Neural cell (in vitro differentiated cells): Measurements from ENCODE around the gene CAMK2A. TPM values are rescaled to one million over a fixed set of nuclear protein-coding genes. Genes with fewer than 3 reads are reported as not detected.

ENCODE experiments used
- H2AFZ ChIP-seq: fragments of 200-600, 300-800 bp; sonication (generic), shearing (Covaris generic); 2 replicates; pipeline ENCODE4 v1.6.0; 2014; ENCODE audit warnings: low read depth, mild to moderate bottlenecking, antibody characterized with exemption, low read length, moderate library complexity
- H3F3A ChIP-seq: fragments of 200-600 bp; shearing (Covaris generic); 2 replicates; pipeline ENCODE4 v1.6.1; 2016; ENCODE audit warnings: mild to moderate bottlenecking, moderate library complexity, mixed read lengths, antibody characterized with exemption, low read length; ENCODE audit not compliant: insufficient read depth, poor library complexity, severe bottlenecking
- H3K27ac ChIP-seq: fragments of 200-600, 300-800 bp; sonication (generic), shearing (Covaris generic); 2 replicates; pipeline ENCODE4 v1.5.1; 2014; ENCODE audit warnings: mild to moderate bottlenecking, low read length, moderate library complexity
- H3K27me3 ChIP-seq: fragments of 300-800, 200-600 bp; sonication (generic), shearing (Covaris generic); 2 replicates; pipeline ENCODE4 v1.6.0; 2014; ENCODE audit warnings: mild to moderate bottlenecking, low read depth, low read length, moderate library complexity; ENCODE audit not compliant: insufficient read depth
- H3K36me3 ChIP-seq: fragments of 300-800, 200-600 bp; sonication (generic), shearing (Covaris generic); 2 replicates; pipeline ENCODE4 v1.5.1; 2014; ENCODE audit warnings: mild to moderate bottlenecking, antibody characterized with exemption, low read length, moderate library complexity; ENCODE audit not compliant: insufficient read depth
- H3K4me2 ChIP-seq: fragments of 300-800, 200-600 bp; sonication (generic), shearing (Covaris generic); 2 replicates; pipeline ENCODE4 v1.6.0; 2014; ENCODE audit warnings: mild to moderate bottlenecking, low read length
- H3K4me3 ChIP-seq: fragments of 300-800, 200-600 bp; sonication (generic), shearing (Covaris generic); 2 replicates; pipeline ENCODE4 v1.5.1; 2014; ENCODE audit warnings: mild to moderate bottlenecking, low read length, moderate library complexity
- H3K79me2 ChIP-seq: fragments of 200-600 bp; shearing (Covaris generic); replicated peaks from 2 replicates; pipeline ENCODE4 v1.6.0; 2014; ENCODE audit warnings: mild to moderate bottlenecking, low read length, moderate library complexity; ENCODE audit not compliant: insufficient read depth
- H3K9ac ChIP-seq: fragments of 300-800, 200-600 bp; sonication (generic), shearing (Covaris generic); 2 replicates; pipeline ENCODE4 v1.6.1; 2016; ENCODE audit warnings: mild to moderate bottlenecking, low read length, mixed read lengths
- H3K9me2 ChIP-seq: fragments of 200-600 bp; shearing (Covaris generic); 2 replicates; pipeline ENCODE4 v1.6.1; 2016; ENCODE audit warnings: mild to moderate bottlenecking, low read length, mixed read lengths; ENCODE audit not compliant: insufficient read depth
- H3K9me3 ChIP-seq: fragments of 200-600, 300-800 bp; sonication (generic), shearing (Covaris generic); 2 replicates; pipeline ENCODE4 v1.6.1; 2016; ENCODE audit warnings: mild to moderate bottlenecking, mixed run types, low read length, moderate library complexity, mixed read lengths
- H4K20me1 ChIP-seq: fragments of 200-600 bp; shearing (Covaris generic); 2 replicates; pipeline ENCODE4 v1.6.1; 2016; ENCODE audit warnings: mild to moderate bottlenecking, mixed run types; ENCODE audit not compliant: insufficient read depth
- EP300 ChIP-seq: fragments of 450-650 bp; conservative IDR thresholded peaks from 2 replicates; pipeline ENCODE4 v1.6.1; 2014; ENCODE audit warnings: antibody characterized with exemption, mild to moderate bottlenecking, moderate library complexity; ENCODE audit not compliant: poor library complexity, severe bottlenecking
- EZH2 ChIP-seq: fragments of 200-600, 300-800 bp; shearing (Covaris generic), sonication (generic); IDR thresholded peaks from 2 replicates; pipeline ENCODE4 v1.6.1; 2014; ENCODE audit warnings: antibody characterized with exemption, low read length, borderline replicate concordance, mild to moderate bottlenecking; ENCODE audit not compliant: insufficient read depth, poor library complexity, severe bottlenecking
- MXI1 ChIP-seq: fragments of 450-650 bp; conservative IDR thresholded peaks from 2 replicates; pipeline ENCODE4 v1.6.1; 2014; ENCODE audit warnings: antibody characterized with exemption, mild to moderate bottlenecking; ENCODE audit not compliant: poor library complexity, severe bottlenecking
- POLR2AphosphoS5 ChIP-seq: IDR thresholded peaks from 2 replicates; pipeline ENCODE4 v1.6.1; 2012
- RAD21 ChIP-seq: fragments of 450-650 bp; conservative IDR thresholded peaks from 2 replicates; pipeline ENCODE4 v1.6.1; 2014; ENCODE audit warnings: antibody characterized with exemption, mild to moderate bottlenecking, moderate library complexity
- SMC3 ChIP-seq: fragments of 450-650 bp; conservative IDR thresholded peaks from 2 replicates; pipeline ENCODE4 v1.6.1; 2014; ENCODE audit warnings: antibody characterized with exemption, mild to moderate bottlenecking, moderate library complexity; ENCODE audit not compliant: poor library complexity
- TAF1 ChIP-seq: IDR thresholded peaks from 2 replicates; pipeline ENCODE4 v1.6.1; 2012; ENCODE audit warnings: low read depth
- polyA plus RNA-seq: library from polyadenylated mRNA; depleted of rRNA; stranded (reverse); fragments of >200 nt; gene quantifications from 2 replicates; pipeline ENCODE4 v1.2.3, GENCODE V29; 2014
- TF ChIP-seq, protein P1 (sequence below): IDR thresholded peaks from 2 replicates; pipeline ENCODE4 v1.6.1; 2012; ENCODE audit warnings: borderline replicate concordance
- TF ChIP-seq, protein P2 (sequence below): fragments of 450-650 bp; IDR thresholded peaks from 2 replicates; pipeline ENCODE4 v1.5.1; 2014; ENCODE audit warnings: antibody characterized with exemption, mild to moderate bottlenecking, moderate library complexity; ENCODE audit not compliant: poor library complexity, severe bottlenecking

The CAMK2A gene
- polyA plus RNA-seq, 1 donor from 2014 or later = 61.7 TPM

DNA sequence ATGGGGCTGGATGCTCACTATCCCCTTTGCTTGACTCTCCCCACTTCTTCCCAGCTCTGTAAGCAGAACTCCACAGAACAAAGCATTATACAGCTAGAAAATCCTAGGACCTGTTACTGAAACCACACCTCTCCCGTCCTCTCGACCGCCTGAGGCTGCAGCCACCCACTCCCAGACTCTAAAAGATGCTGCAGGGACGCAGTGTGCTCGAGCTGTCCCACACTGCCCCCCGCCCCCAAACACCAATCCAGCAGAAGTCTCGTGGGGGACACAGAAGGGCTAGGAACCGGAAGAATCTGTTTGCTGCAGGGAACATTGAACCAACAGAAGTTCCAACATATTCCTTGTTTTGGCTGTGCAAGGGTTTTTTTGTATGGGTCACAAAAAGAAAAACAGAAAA lies 7.6 kb downstream of the CAMK2A start:
- H3K9ac ChIP-seq = no peak overlapping the region
- no peak overlapping the region for H3K4me3 ChIP-seq
- no peaks in the 10 kb centered on the region for H3K9me2 ChIP-seq
- no peaks in the 10 kb centered on the region for H3K9me3 ChIP-seq
- H3K27ac ChIP-seq = no peak overlapping the region
- H4K20me1 ChIP-seq = peaks cover 4% of the 10 kb centered on the region
- peaks cover 26% of the 10 kb centered on the region for H3K79me2 ChIP-seq
- no peak overlapping the region for H2AFZ ChIP-seq
- no peak overlapping the region for H3K4me2 ChIP-seq
- H3F3A ChIP-seq = no peaks in the 10 kb centered on the region
- H3K27me3 ChIP-seq = no peaks in the 10 kb centered on the region
- TF ChIP-seq, protein P1, sequence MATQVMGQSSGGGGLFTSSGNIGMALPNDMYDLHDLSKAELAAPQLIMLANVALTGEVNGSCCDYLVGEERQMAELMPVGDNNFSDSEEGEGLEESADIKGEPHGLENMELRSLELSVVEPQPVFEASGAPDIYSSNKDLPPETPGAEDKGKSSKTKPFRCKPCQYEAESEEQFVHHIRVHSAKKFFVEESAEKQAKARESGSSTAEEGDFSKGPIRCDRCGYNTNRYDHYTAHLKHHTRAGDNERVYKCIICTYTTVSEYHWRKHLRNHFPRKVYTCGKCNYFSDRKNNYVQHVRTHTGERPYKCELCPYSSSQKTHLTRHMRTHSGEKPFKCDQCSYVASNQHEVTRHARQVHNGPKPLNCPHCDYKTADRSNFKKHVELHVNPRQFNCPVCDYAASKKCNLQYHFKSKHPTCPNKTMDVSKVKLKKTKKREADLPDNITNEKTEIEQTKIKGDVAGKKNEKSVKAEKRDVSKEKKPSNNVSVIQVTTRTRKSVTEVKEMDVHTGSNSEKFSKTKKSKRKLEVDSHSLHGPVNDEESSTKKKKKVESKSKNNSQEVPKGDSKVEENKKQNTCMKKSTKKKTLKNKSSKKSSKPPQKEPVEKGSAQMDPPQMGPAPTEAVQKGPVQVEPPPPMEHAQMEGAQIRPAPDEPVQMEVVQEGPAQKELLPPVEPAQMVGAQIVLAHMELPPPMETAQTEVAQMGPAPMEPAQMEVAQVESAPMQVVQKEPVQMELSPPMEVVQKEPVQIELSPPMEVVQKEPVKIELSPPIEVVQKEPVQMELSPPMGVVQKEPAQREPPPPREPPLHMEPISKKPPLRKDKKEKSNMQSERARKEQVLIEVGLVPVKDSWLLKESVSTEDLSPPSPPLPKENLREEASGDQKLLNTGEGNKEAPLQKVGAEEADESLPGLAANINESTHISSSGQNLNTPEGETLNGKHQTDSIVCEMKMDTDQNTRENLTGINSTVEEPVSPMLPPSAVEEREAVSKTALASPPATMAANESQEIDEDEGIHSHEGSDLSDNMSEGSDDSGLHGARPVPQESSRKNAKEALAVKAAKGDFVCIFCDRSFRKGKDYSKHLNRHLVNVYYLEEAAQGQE = no peak
- TF ChIP-seq POLR2AphosphoS5 = no peak
- no peak for TF ChIP-seq EP300
- no peak for TF ChIP-seq EZH2
- TF ChIP-seq RAD21 = no peak
- TF ChIP-seq TAF1 = no peak
- TF ChIP-seq SMC3 = no peak
- TF ChIP-seq, protein P2, sequence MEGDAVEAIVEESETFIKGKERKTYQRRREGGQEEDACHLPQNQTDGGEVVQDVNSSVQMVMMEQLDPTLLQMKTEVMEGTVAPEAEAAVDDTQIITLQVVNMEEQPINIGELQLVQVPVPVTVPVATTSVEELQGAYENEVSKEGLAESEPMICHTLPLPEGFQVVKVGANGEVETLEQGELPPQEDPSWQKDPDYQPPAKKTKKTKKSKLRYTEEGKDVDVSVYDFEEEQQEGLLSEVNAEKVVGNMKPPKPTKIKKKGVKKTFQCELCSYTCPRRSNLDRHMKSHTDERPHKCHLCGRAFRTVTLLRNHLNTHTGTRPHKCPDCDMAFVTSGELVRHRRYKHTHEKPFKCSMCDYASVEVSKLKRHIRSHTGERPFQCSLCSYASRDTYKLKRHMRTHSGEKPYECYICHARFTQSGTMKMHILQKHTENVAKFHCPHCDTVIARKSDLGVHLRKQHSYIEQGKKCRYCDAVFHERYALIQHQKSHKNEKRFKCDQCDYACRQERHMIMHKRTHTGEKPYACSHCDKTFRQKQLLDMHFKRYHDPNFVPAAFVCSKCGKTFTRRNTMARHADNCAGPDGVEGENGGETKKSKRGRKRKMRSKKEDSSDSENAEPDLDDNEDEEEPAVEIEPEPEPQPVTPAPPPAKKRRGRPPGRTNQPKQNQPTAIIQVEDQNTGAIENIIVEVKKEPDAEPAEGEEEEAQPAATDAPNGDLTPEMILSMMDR = no peak
- no peak for TF ChIP-seq MXI1
- no peaks in the 10 kb centered on the region for H3K36me3 ChIP-seq

DNA sequence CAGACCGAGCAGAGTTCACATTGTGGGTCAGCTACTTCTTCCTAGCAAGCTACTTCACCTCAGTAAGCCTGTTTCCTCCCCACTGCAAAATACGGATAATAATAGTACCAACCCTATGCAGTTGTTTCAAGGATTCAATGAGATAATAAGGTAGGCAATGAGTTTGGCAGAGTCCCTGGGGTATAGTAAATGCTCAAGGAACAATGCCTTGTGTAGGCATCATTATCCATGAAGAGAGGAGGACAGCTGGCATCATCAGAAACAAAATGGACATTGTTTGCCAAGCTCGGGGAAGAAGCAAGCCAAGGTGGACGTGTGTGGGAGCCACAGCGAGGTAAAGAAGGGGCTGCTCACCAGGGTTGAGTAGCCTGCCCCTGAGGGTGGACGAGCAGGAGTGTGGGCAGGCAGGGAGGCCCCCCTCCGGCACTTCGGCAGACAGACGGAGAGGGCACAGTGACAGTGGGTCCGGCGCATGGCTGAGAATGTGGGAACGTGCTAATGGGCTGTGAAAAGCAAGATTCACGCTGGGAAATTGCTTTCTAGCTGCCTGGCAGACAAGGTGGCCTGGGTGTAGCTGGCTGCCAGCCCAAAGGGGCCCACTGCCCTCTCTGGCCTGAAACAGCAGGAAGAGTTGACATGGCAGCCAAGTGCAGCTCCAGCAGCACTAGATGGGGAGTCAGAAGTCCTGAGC lies 10.1 kb downstream of the CAMK2A start:
- Histone ChIP-seq H3K27ac (no peak overlapping the region), H3K9me2 (no peaks in the 10 kb centered on the region), H3K4me3 (no peak overlapping the region), H3K4me2 (no peak overlapping the region), H3K9me3 (no peaks in the 10 kb centered on the region), H3K27me3 (no peaks in the 10 kb centered on the region), H3K79me2 (peaks cover 3% of the 10 kb centered on the region), H3F3A (no peaks in the 10 kb centered on the region), H4K20me1 (peaks cover 4% of the 10 kb centered on the region), H3K9ac (no peak overlapping the region), H2AFZ (no peak overlapping the region), H3K36me3 (no peaks in the 10 kb centered on the region)
- TF ChIP-seq RAD21 (no peak), EP300 (no peak), MXI1 (no peak), SMC3 (no peak), EZH2 (no peak), POLR2AphosphoS5 (no peak), TAF1 (no peak)
- TF ChIP-seq, protein P2 = no peak
- TF ChIP-seq, protein P1 = no peak
